Thyroid gland (tissue), 4 donors: ENCODE measurements around the gene PANK2. TPM values are rescaled to one million over a fixed set of nuclear protein-coding genes. Genes with fewer than 3 reads are reported as not detected.
A peak's percentile ranks its signal among the peaks of the same experiment; 100 is the strongest.

Source experiments
- DNase-seq, 2 donors: peaks; one replicate each; pipeline ENCODE4 v3.0.0-alpha.2; 2019
- H3K27ac ChIP-seq, 3 donors: fragments of 200-600 bp; sonication (generic); 1 replicate in 2 of 3; 2 replicates in 1 of 3; pipeline ENCODE4 v1.5.1; 2016 to 2019; ENCODE audit warnings: mild to moderate bottlenecking in 1 of 3, moderate library complexity in 1 of 3
- H3K27me3 ChIP-seq: fragments of 200-600 bp; sonication (generic); one replicate; pipeline ENCODE4 v1.5.1; 2019
- H3K36me3 ChIP-seq, 2 donors: fragments of 200-600 bp; sonication (generic); one replicate each; pipeline ENCODE4 v1.5.1; 2016 to 2019
- H3K4me1 ChIP-seq, 2 donors: fragments of 200-600 bp; sonication (generic); one replicate each; pipeline ENCODE4 v1.5.1; 2017 to 2019
- H3K4me3 ChIP-seq, 3 donors: fragments of 200-600 bp; sonication (generic); replicated peaks in 1 of 3; 1 replicate in 2 of 3; 2 replicates in 1 of 3; pipeline ENCODE4 v1.5.1; 2016; ENCODE audit warnings: mild to moderate bottlenecking in 1 of 3
- H3K9me3 ChIP-seq: fragments of 200-600 bp; sonication (generic); one replicate; pipeline ENCODE4 v1.5.1; 2017
- POLR2A ChIP-seq, 2 donors: fragments of 450-650 bp; IDR thresholded peaks; one replicate each; pipeline ENCODE4 v1.6.1; 2017; ENCODE audit warnings: antibody characterized with exemption in 2 of 2, mild to moderate bottlenecking in 2 of 2, moderate library complexity in 1 of 2
- WGBS, 2 donors: methylation state at CpG; one replicate each; pipeline ENCODE4 v1.1.5; 2017; 5-methylcytosine and 5-hydroxymethylcytosine counted together
- intact Hi-C: fragments of 100-400 bp; cut with DNase I; formaldehyde crosslinking; loops from one replicate; pipeline ENCODE4 v1.15.1; 2023
- total RNA-seq, 4 donors: library from RNA; depleted of rRNA; stranded (reverse); fragments of >200 nt; gene quantifications; one replicate each; pipeline ENCODE4 v1.2.3, GENCODE V29; 2016
- TF ChIP-seq, protein P1 (sequence below), 6 experiments: fragments of 200-600 bp in 3 of 6; fragments of 450-650 bp in 3 of 6; sonication (generic) in 3 of 6; IDR thresholded peaks; one replicate each; pipeline ENCODE4 v1.5.1; 2016 to 2019; ENCODE audit warnings: antibody characterized with exemption in 6 of 6, mild to moderate bottlenecking in 2 of 6, inconsistent platforms in 1 of 6, moderate library complexity in 1 of 6

The PANK2 gene
- total RNA-seq, 4 donors from 2014 or later, result 52.3 to 63.4 (median 61.4) TPM

GRCh38 chr20:3887876-3888620 is 1.1 kb upstream of the PANK2 start:
- Histone ChIP-seq H3K27ac (peak overlapping the region; percentile 56 to 96 (median 84)), H3K27me3 (no peaks in the 10 kb centered on the region), H3K4me1 (peaks cover 26 to 32% of the 10 kb centered on the region in 2 donors), H3K4me3 (peak overlapping the region in 2 of 3 donors; percentile 30 to 99), H3K36me3 (no peaks in the 10 kb centered on the region), H3K9me3 (no peaks in the 10 kb centered on the region)
- TF ChIP-seq POLR2A (IDR thresholded peaks at IDR 0.05), result no peak
- TF ChIP-seq, protein P1, sequence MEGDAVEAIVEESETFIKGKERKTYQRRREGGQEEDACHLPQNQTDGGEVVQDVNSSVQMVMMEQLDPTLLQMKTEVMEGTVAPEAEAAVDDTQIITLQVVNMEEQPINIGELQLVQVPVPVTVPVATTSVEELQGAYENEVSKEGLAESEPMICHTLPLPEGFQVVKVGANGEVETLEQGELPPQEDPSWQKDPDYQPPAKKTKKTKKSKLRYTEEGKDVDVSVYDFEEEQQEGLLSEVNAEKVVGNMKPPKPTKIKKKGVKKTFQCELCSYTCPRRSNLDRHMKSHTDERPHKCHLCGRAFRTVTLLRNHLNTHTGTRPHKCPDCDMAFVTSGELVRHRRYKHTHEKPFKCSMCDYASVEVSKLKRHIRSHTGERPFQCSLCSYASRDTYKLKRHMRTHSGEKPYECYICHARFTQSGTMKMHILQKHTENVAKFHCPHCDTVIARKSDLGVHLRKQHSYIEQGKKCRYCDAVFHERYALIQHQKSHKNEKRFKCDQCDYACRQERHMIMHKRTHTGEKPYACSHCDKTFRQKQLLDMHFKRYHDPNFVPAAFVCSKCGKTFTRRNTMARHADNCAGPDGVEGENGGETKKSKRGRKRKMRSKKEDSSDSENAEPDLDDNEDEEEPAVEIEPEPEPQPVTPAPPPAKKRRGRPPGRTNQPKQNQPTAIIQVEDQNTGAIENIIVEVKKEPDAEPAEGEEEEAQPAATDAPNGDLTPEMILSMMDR (IDR thresholded peaks at IDR 0.05), result no peak
- 19 to 24% methylated on average over 15 of the region's 15 CpGs for WGBS, 2 donors
- peak; percentile 14 to 15 for DNase-seq
- intact Hi-C loops, result loop anchor here (5.0 kb wide), 1 partner anchor 184 kb away; no protein-coding TSS in a partner anchor

GRCh38 chr20:3889489-3890397 is 556 bp downstream of the PANK2 start:
- DNase-seq, result peak; percentile 34 to 45
- no peaks in the 10 kb centered on the region for H3K27me3 ChIP-seq
- peaks cover 29 to 49% of the 10 kb centered on the region in 2 donors for H3K4me1 ChIP-seq
- H3K4me3 ChIP-seq, result peak overlapping the region; percentile 25 to 99 (median 74)
- TF ChIP-seq, protein P1 (IDR thresholded peaks at IDR 0.05), result no peak
- no peak for TF ChIP-seq POLR2A (IDR thresholded peaks at IDR 0.05)
- no peaks in the 10 kb centered on the region for H3K9me3 ChIP-seq
- 0% methylated on average over 14 to 19 of the region's 68 CpGs for WGBS, 2 donors
- peak overlapping the region; percentile 86 to 96 (median 93) for H3K27ac ChIP-seq
- H3K36me3 ChIP-seq, result no peaks in the 10 kb centered on the region
- intact Hi-C loops, result loop anchor here (5.0 to 10.0 kb wide), 2 partner anchors 125 to 183 kb away; partner anchors contain the start of gene RNF24

DNA sequence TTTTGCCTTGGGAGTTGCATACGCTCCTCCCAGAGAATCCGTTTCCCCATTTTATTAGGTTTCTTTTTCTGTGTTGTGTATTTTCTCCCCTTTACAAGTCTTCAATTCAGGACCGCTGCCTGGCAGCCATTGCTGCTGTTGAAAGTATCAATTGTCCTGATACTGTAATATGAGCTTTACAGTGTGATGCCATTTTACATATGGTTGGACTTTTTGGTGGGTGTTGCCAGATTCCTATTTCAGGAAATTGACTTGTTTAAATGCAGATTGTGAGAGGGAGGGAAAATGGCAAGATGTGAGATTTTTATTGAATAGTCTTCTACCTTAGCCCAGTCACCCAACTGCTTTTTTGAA is 1.2 kb downstream of the PANK2 start:
- no peak for DNase-seq
- Histone ChIP-seq H3K4me3 (peak overlapping the region; percentile 25 to 99 (median 74)), H3K9me3 (no peaks in the 10 kb centered on the region), H3K27ac (peak overlapping the region; percentile 86 to 96 (median 93)), H3K27me3 (no peaks in the 10 kb centered on the region), H3K36me3 (no peaks in the 10 kb centered on the region), H3K4me1 (peaks cover 29 to 54% of the 10 kb centered on the region in 2 donors)
- TF ChIP-seq, protein P1 (IDR thresholded peaks at IDR 0.05), result no peak
- TF ChIP-seq POLR2A (IDR thresholded peaks at IDR 0.05), result no peak
- intact Hi-C loops, result loop anchor here (10.0 kb wide), 1 partner anchor 124 kb away; the partner anchor contains the start of gene RNF24
- 5% methylated on average over 3 of the region's 3 CpGs for WGBS, 2 donors

DNA sequence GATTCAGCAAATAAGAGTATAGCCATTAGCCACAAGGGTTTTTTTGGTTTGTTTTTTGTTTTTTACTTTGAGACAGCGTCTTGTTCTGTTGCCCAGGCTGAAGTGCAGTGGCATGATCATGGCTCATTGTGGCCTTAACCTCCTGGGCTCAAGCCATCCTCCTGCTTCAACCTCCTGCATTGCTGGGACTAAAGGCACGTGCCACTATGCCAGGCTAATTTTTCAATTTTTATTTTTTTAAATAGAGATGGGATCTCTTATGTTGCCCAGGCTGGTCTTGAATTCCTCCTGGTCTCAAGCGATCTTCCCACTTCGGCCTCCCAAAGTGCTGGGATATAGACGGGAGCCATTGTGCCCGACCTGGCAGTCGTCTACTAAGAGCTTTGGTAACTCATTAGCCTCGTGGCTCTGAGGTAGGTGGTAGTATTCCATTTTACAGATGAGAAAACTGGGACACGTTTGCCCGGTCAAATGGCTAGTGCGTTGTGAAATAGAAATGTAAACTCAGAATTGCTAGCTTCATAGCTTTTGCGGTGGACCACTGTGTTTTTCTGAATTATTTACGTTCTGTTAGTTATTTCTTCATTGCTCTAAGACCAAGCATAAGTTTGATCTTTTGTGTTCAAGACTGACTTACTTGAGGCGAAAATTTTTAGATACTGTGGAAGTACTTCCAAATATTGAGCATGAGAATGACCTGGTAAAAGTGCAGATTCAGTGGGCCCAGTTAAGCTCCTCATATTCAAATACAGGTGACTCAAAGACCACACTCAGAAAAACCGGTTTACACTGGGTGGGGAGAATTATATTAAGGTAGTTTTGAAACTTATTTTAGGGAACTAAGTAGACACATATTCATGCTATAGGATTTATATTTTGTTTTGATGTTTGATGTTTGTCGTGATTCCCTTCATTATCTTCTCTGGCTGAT is 2.1 kb downstream of the PANK2 start:
- TF ChIP-seq, protein P1 (IDR thresholded peaks at IDR 0.05), result no peak
- TF ChIP-seq POLR2A (IDR thresholded peaks at IDR 0.05), result no peak
- Histone ChIP-seq H3K4me1 (peaks cover 37 to 55% of the 10 kb centered on the region in 2 donors), H3K9me3 (no peaks in the 10 kb centered on the region), H3K36me3 (no peaks in the 10 kb centered on the region), H3K4me3 (no peak overlapping the region), H3K27ac (peak overlapping the region in 1 of 3 donors; percentile 8), H3K27me3 (no peaks in the 10 kb centered on the region)
- intact Hi-C loops, result loop anchor here (10.0 kb wide), 1 partner anchor 124 kb away; the partner anchor contains the start of gene RNF24
- WGBS, 2 donors, result 49% methylated on average over 16 of the region's 16 CpGs
- no peak for DNase-seq
